ENCODE measurements around the gene TAOK1.

The TAOK1 gene

GRCh38 chr17:29412780-29413565, 22.8 kb downstream of the TAOK1 start:
- no peak for TF ChIP-seq CTCF (IDR thresholded peaks at IDR 0.05; ENCODE audit: low read depth, low read length)

GRCh38 chr17:29420128-29420527, 30.0 kb downstream of the TAOK1 start:
- no peak for TF ChIP-seq CTCF (IDR thresholded peaks at IDR 0.05; ENCODE audit: low read depth, low read length)
- no peak overlapping the region for H3K4me3 ChIP-seq (ENCODE audit: low read depth, low read length)

More at GRCh38 chr17:29412780-29413565, 22.8 kb downstream of the TAOK1 start:
- H3K4me3 ChIP-seq (ENCODE audit: low read depth, low read length): no peak overlapping the region

GRCh38 chr17:29430275-29430674, 40.1 kb downstream of the TAOK1 start:
- no peak for TF ChIP-seq CTCF (IDR thresholded peaks at IDR 0.05; ENCODE audit: low read depth, low read length)
- no peak overlapping the region for H3K4me3 ChIP-seq (ENCODE audit: low read depth, low read length)

- no peak overlapping the region for H3K4me3 ChIP-seq (ENCODE audit: low read depth, low read length)
- TF ChIP-seq CTCF (IDR thresholded peaks at IDR 0.05; ENCODE audit: low read depth, low read length): no peak
Measured at GRCh38 chr17:29433541-29433940, 43.4 kb downstream of the TAOK1 start.

GRCh38 chr17:29434550-29434949, 44.4 kb downstream of the TAOK1 start:
- TF ChIP-seq CTCF (IDR thresholded peaks at IDR 0.05; ENCODE audit: low read depth, low read length): no peak
- no peak overlapping the region for H3K4me3 ChIP-seq (ENCODE audit: low read depth, low read length)

- no peak overlapping the region for H3K4me3 ChIP-seq (ENCODE audit: low read depth, low read length)
- TF ChIP-seq CTCF (IDR thresholded peaks at IDR 0.05; ENCODE audit: low read depth, low read length): no peak
Measured at GRCh38 chr17:29442451-29442850, 52.3 kb downstream of the TAOK1 start.

- no peak overlapping the region for H3K4me3 ChIP-seq (ENCODE audit: low read depth, low read length)
- TF ChIP-seq CTCF (IDR thresholded peaks at IDR 0.05; ENCODE audit: low read depth, low read length): no peak
Measured at GRCh38 chr17:29443041-29443739, 53.0 kb downstream of the TAOK1 start.
